GM19099 (cell line): ENCODE results near the gene LRRC18.

Experiments used
- POLR2A ChIP-seq: IDR thresholded peaks from 3 replicates; pipeline ENCODE4 v1.6.1; 2011; ENCODE audit warnings: low read depth; ENCODE audit not compliant: insufficient read length; ENCODE audit errors: extremely low read depth

LRRC18 gene

GRCh38 chr10:48884179-48885045, 55.2 kb downstream of the LRRC18 start:
- no peak for TF ChIP-seq POLR2A

DNA sequence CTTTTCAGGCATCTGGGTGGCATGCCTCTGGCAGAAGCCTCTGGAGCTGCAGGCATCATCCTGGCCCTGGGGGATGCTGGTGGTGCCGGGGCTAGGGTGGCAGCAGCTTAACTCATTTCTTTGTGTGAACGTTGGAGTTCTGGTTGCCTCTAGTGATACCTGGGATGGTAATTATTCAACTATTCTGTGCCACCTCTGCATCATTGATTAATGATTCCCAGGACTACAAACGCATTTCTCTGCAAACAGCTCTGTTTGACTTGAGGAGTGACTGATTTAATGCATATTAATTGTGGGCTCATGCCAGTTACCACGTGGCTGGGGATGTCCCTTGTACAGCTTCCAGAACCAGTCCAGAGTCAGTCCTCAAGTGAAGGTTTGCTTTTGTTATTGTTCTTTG, 55.9 kb downstream of the LRRC18 start:
- no peak for TF ChIP-seq POLR2A

- TF ChIP-seq POLR2A: no peak
These were observed 56.8 kb downstream of the LRRC18 start for GRCh38 chr10:48882881-48883280.

DNA sequence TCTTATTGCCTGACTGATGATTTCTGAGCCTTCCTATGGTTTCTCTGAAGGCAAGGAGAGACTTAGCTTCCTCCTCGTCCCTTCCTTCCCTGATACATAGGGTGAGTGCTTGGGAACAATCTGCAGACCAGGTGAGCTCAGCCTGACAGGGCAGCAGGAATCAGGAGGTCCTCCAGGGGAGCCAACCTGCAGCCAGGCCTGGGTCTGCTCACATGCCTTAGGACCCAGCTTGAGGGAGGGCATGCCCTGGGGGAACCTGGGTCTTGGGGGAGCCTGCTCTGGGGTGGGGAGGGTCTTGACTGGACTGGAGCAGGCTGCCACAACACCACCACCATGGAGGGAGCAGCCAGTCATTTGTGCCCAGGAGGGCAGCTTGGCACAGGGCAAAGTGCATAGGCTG, 57.7 kb downstream of the LRRC18 start:
- TF ChIP-seq POLR2A: no peak

GRCh38 chr10:48880016-48880705, 59.5 kb downstream of the LRRC18 start:
- TF ChIP-seq POLR2A: no peak

DNA sequence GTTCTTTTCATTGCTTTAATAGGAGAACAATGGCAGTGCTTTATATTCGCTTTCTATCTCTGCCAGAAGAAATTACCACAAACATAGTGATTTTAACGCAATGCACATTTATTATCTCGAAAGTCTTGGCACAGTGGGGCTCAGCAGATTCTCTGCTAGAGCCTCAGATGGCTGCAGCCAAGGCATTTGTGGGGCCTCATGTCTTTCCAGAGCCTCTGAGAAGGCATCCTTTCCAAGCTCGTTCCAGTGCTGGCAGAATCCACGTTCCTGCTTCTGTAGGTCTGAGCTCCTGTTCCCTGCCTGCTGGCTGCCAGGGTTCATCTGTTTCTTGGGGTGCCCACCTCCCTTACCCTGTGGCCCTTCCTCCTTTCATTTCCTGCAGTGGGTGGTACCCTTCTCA, 60.2 kb downstream of the LRRC18 start:
- TF ChIP-seq POLR2A: no peak

DNA sequence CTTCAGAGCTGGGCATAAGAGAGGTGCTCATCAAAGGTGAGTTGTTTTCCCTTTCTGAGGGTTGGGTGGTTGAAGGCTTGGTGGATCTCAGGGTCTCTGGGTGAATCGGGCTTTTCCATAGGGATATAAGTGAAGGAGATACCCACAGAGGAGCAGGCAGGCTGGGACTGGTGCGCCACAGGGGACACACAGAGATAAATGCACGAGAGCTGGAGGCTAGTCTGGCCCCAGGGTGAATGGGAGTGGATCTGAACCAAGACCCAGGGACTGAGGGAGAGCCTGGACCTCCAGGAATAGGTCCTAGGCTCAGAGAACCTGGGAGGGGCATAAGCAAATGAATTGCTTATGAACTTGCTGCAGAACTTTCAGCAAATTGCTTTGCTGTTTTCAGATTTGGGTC, 61.5 kb downstream of the LRRC18 start:
- no peak for TF ChIP-seq POLR2A

- TF ChIP-seq POLR2A: no peak
These were observed 67.4 kb downstream of the LRRC18 start for GRCh38 chr10:48872234-48872633.
